K562 (cell line): ENCODE measurements around the gene LINGO3. TPM values are rescaled to one million over a fixed set of nuclear protein-coding genes. Genes with fewer than 3 reads are reported as not detected.

Experiments used
- CC2D1A ChIP-seq: fragments of 450-650 bp; IDR thresholded peaks from 2 replicates; pipeline ENCODE4 v1.6.1; 2017; ENCODE audit warnings: mild to moderate bottlenecking
- CSDE1 ChIP-seq, 2 experiments: fragments of 450-650 bp; IDR thresholded peaks; 2 replicates each; pipeline ENCODE4 v1.6.1; 2016; ENCODE audit warnings: mild to moderate bottlenecking in 1 of 2
- DACH1 ChIP-seq: fragments of 450-650 bp; IDR thresholded peaks from 2 replicates; pipeline ENCODE4 v1.6.1; 2018; ENCODE audit not compliant: partially characterized antibody
- ETV1 ChIP-seq: fragments of 450-650 bp; conservative IDR thresholded peaks from 2 replicates; pipeline ENCODE4 v1.6.1; 2016; ENCODE audit warnings: missing genetic modification characterization, control low read depth, low read depth, missing compliant biosample characterization
- GABPA ChIP-seq: fragments of 200-800 bp; sonication (Bioruptor generic); conservative IDR thresholded peaks from 2 replicates; pipeline ENCODE4 v1.6.1; 2016; ENCODE audit warnings: low read depth, missing genetic modification characterization, missing compliant biosample characterization
- HNRNPK ChIP-seq: fragments of 200-400 bp; formaldehyde crosslinking; IDR thresholded peaks from one replicate; pipeline ENCODE4 v1.6.1; 2018; ENCODE audit warnings: mild to moderate bottlenecking, low read depth, low read length; ENCODE audit not compliant: poor library complexity, severe bottlenecking
- HOXB6 ChIP-seq: fragments of 250-450 bp; sonication (Bioruptor Pico); IDR thresholded peaks from 2 replicates; pipeline ENCODE4 v1.5.1; 2022; ENCODE audit warnings: mild to moderate bottlenecking, borderline replicate concordance
- MTA3 ChIP-seq: fragments of 450-650 bp; formaldehyde crosslinking; IDR thresholded peaks from 2 replicates; pipeline ENCODE4 v1.6.1; 2017; ENCODE audit warnings: mild to moderate bottlenecking, borderline replicate concordance
- NR2C2 ChIP-seq, 2 experiments: fragments of 200-800 bp in 1 of 2; sonication (Bioruptor generic) in 1 of 2; sonication (generic) in 1 of 2; formaldehyde crosslinking in 1 of 2; IDR thresholded peaks; 2 replicates each; pipeline versions ENCODE4 v1.6.1 to v1.8.0; 2016 to 2022; ENCODE audit warnings: mild to moderate bottlenecking in 1 of 2, missing compliant biosample characterization in 1 of 2, missing genetic modification characterization in 1 of 2, missing genetic modification reagents in 1 of 2
- NR4A1 ChIP-seq, 2 experiments: fragments of 250-450 bp in 1 of 2; fragments of 450-650 bp in 1 of 2; sonication (Bioruptor Pico) in 1 of 2; IDR thresholded peaks; 2 replicates each; pipeline versions ENCODE4 v1.4.0 to v1.6.1; 2016 to 2020; ENCODE audit warnings: mild to moderate bottlenecking in 2 of 2, missing compliant biosample characterization in 1 of 2, missing genetic modification characterization in 1 of 2, moderate library complexity in 1 of 2
- NRF1 ChIP-seq, 2 experiments: fragments of 450-650 bp; IDR thresholded peaks in 1 of 2; conservative IDR thresholded peaks in 1 of 2; 2 replicates each; pipeline ENCODE4 v1.6.1; 2014; ENCODE audit warnings: mild to moderate bottlenecking in 2 of 2
- PRMT5 ChIP-seq: sonication (generic); formaldehyde crosslinking; IDR thresholded peaks from 2 replicates; pipeline ENCODE4 v1.5.0; 2020; ENCODE audit warnings: missing genetic modification reagents
- RAD51 ChIP-seq: fragments of 450-650 bp; IDR thresholded peaks from 2 replicates; pipeline ENCODE4 v1.7.1; 2016; ENCODE audit warnings: low read depth, mild to moderate bottlenecking, borderline replicate concordance
- SAFB2 ChIP-seq: fragments of 200-400 bp; formaldehyde crosslinking; IDR thresholded peaks from 2 replicates; pipeline ENCODE4 v1.6.1; 2018; ENCODE audit warnings: borderline replicate concordance, low read length, low read depth, moderate library complexity; ENCODE audit not compliant: severe bottlenecking
- SMARCE1 ChIP-seq: fragments of 450-650 bp; IDR thresholded peaks from 2 replicates; pipeline ENCODE4 v1.7.1; 2016; ENCODE audit warnings: mild to moderate bottlenecking
- SRSF7 ChIP-seq: fragments of 200-400 bp; formaldehyde crosslinking; optimal IDR thresholded peaks from 2 replicates; pipeline ENCODE3; 2017; ENCODE audit warnings: mild to moderate bottlenecking, low read depth, low read length
- TAF9B ChIP-seq: fragments of 450-650 bp; IDR thresholded peaks from 2 replicates; pipeline ENCODE4 v1.6.1; 2018; ENCODE audit warnings: mild to moderate bottlenecking; ENCODE audit not compliant: partially characterized antibody
- ZBTB11 ChIP-seq, 3 experiments: fragments of 200-800 bp in 1 of 3; fragments of 250-450 bp in 1 of 3; fragments of 450-650 bp in 1 of 3; sonication (Bioruptor Pico) in 1 of 3; sonication (Bioruptor generic) in 1 of 3; formaldehyde crosslinking in 1 of 3; IDR thresholded peaks; 2 replicates each; pipeline versions ENCODE4 v1.6.1 to v1.8.0; 2016 to 2022; ENCODE audit warnings: mild to moderate bottlenecking in 2 of 3, missing genetic modification characterization in 2 of 3, missing compliant biosample characterization in 1 of 3, moderate library complexity in 1 of 3
- ZBTB34 ChIP-seq: fragments of 250-450 bp; sonication (Bioruptor Pico); IDR thresholded peaks from 2 replicates; pipeline ENCODE4 v1.8.0; 2021; ENCODE audit warnings: mild to moderate bottlenecking, moderate library complexity
- ZFP30 ChIP-seq: fragments of 250-450 bp; sonication (Bioruptor Pico); IDR thresholded peaks from 2 replicates; pipeline ENCODE4 v1.8.0; 2022; ENCODE audit warnings: moderate library complexity, mild to moderate bottlenecking, inconsistent platforms, borderline replicate concordance
- ZNF133 ChIP-seq: fragments of 250-450 bp; sonication (Bioruptor Pico); IDR thresholded peaks from 2 replicates; pipeline ENCODE4 v1.4.0; 2020; ENCODE audit warnings: mild to moderate bottlenecking
- ZNF431 ChIP-seq: sonication (generic); formaldehyde crosslinking; IDR thresholded peaks from 2 replicates; pipeline ENCODE4 v1.8.0; 2022; ENCODE audit warnings: mild to moderate bottlenecking, missing genetic modification reagents
- ZNF436 ChIP-seq: fragments of 250-450, 450-650 bp; sonication (Bioruptor Pico); formaldehyde crosslinking; IDR thresholded peaks from 2 replicates; pipeline ENCODE4 v1.7.0; 2020; ENCODE audit warnings: mild to moderate bottlenecking
- polyA plus RNA-seq, 8 experiments: library from polyadenylated mRNA; depleted of rRNA in 4 of 8; stranded (reverse) in 5 of 8; unstranded in 3 of 8; fragments of >200 nt; fragmentation: Nextera tagmentation in 2 of 8; fragmentation: Illumina TruSeq in 1 of 8; extraction: Ambion mirVana in 2 of 8; extraction: Trizol in 1 of 8; gene quantifications; 2 replicates each; pipeline versions ENCODE4 v1.2.1 to v1.2.3, GENCODE V29; 2011 to 2014; ENCODE audit warnings: inconsistent platforms in 1 of 8, missing spikeins in 1 of 8
- total RNA-seq, 7 experiments: library from RNA; depleted of rRNA in 6 of 7; stranded (reverse); fragments of >200 nt in 6 of 7; fragmentation: Illumina TruSeq in 2 of 7; extraction: Trizol in 2 of 7; gene quantifications; 2 replicates each; pipeline versions ENCODE4 v1.2.1 to v1.2.3, GENCODE V29; 2011 to 2021; ENCODE audit warnings: low replicate concordance in 1 of 7

Gene LINGO3
- total and polyA plus RNA-seq, 9 of the 15 experiments (the other 6 are each of a cell fraction or from before 2014, with no cell fraction given): 0.03 to 0.05 (median 0.03) TPM; not detected in 6

GRCh38 chr19:2282062-2282861 is 25.7 kb downstream of the LINGO3 start, which contains the start of gene PEAK3 (continued):
- TF ChIP-seq ZBTB11 (CRISPR knock-in tag; IDR thresholded peaks at IDR 0.05): peak in 2 of 3 experiments; percentile 39 to 40; a peak in 1 of 6 replicates
- no peak for TF ChIP-seq ZBTB34 (CRISPR knock-in tag)
- TF ChIP-seq PRMT5 (CRISPR knock-in tag): no peak
- TF ChIP-seq HNRNPK: no peak
- TF ChIP-seq DACH1: no peak
- no peak for TF ChIP-seq CSDE1 (IDR thresholded peaks at IDR 0.05)
- TF ChIP-seq SRSF7: no peak
- TF ChIP-seq MTA3: no peak
- TF ChIP-seq NRF1 (conservative IDR thresholded peaks at IDR 0.05 in 1 of 2, IDR thresholded peaks at IDR 0.05 in 1 of 2): peak in 1 of 2 experiments; percentile 25; a peak in 1 of 4 replicates
- TF ChIP-seq NR4A1 (CRISPR knock-in tag; IDR thresholded peaks at IDR 0.05): 0 out of 2 replicates have a peak, but pooled peaks have one; percentile 25
- no peak for TF ChIP-seq NR4A1 (tag; IDR thresholded peaks at IDR 0.05)
- no peak for TF ChIP-seq SAFB2
- no peak for TF ChIP-seq SMARCE1
- TF ChIP-seq ZFP30 (CRISPR knock-in tag): no peak
- no peak for TF ChIP-seq RAD51
- TF ChIP-seq HOXB6 (CRISPR knock-in tag): no peak
- TF ChIP-seq CC2D1A: peak; percentile 22; the same call in 1 of the 2 replicates
- TF ChIP-seq NR2C2 (CRISPR knock-in tag; IDR thresholded peaks at IDR 0.05): no peak
- no peak for TF ChIP-seq NR2C2 (tag; IDR thresholded peaks at IDR 0.05)
- no peak for TF ChIP-seq ZNF133
- TF ChIP-seq ZNF436: no peak
- TF ChIP-seq ETV1 (tag): peak; percentile 44; the same call in 1 of the 2 replicates
- no peak for TF ChIP-seq TAF9B
- no peak for TF ChIP-seq ZNF431 (CRISPR knock-in tag)
- TF ChIP-seq GABPA (tag): peak; percentile 54
